Smooth muscle cell (in vitro differentiated cells): ENCODE measurements around the gene CCDC97. TPM values are rescaled to one million over a fixed set of nuclear protein-coding genes. Genes with fewer than 3 reads are reported as not detected.

Source experiments
- DNase-seq: peaks from one replicate; lab custom pipeline; 2025; ENCODE audit not compliant: unreplicated experiment; lab: John Stamatoyannopoulos, UW
- H2AFZ ChIP-seq: fragments of 200-600 bp; sonication (generic); 2 replicates; pipeline ENCODE4 v1.6.0; 2016; ENCODE audit warnings: antibody characterized with exemption, low read depth, mild to moderate bottlenecking
- H3F3A ChIP-seq: fragments of 200-600 bp; sonication (generic); 2 replicates; pipeline ENCODE4 v1.6.0; 2017; ENCODE audit warnings: antibody characterized with exemption, low read depth
- H3K27ac ChIP-seq: fragments of 200-600 bp; sonication (generic); 2 replicates; pipeline ENCODE4 v1.5.1; 2016; ENCODE audit warnings: low read depth, mild to moderate bottlenecking
- H3K27me3 ChIP-seq: fragments of 200-600 bp; sonication (generic); 2 replicates; pipeline ENCODE4 v1.6.1; 2016; ENCODE audit warnings: low read depth, mild to moderate bottlenecking
- H3K36me3 ChIP-seq: fragments of 200-600 bp; sonication (generic); 2 replicates; pipeline ENCODE4 v1.5.1; 2016; ENCODE audit warnings: low read depth
- H3K4me1 ChIP-seq: fragments of 200-600 bp; sonication (generic); 2 replicates; pipeline ENCODE4 v1.5.1; 2016; ENCODE audit warnings: low read depth
- H3K4me2 ChIP-seq: fragments of 200-600 bp; sonication (generic); 2 replicates; pipeline ENCODE4 v1.6.0; 2016; ENCODE audit warnings: mild to moderate bottlenecking
- H3K4me3 ChIP-seq: fragments of 200-600 bp; sonication (generic); 2 replicates; pipeline ENCODE4 v1.5.1; 2016; ENCODE audit warnings: mild to moderate bottlenecking
- H3K79me2 ChIP-seq: fragments of 200-600 bp; sonication (generic); 2 replicates; pipeline ENCODE4 v1.6.0; 2016; ENCODE audit warnings: low read depth, mild to moderate bottlenecking
- H3K9ac ChIP-seq: fragments of 200-600 bp; sonication (generic); 2 replicates; pipeline ENCODE4 v1.6.0; 2016; ENCODE audit warnings: low read depth
- H3K9me3 ChIP-seq: fragments of 200-600 bp; sonication (generic); replicated peaks from 2 replicates; pipeline ENCODE4 v1.5.1; 2016; ENCODE audit warnings: low read depth
- H4K20me1 ChIP-seq: fragments of 200-600 bp; sonication (generic); 2 replicates; pipeline ENCODE4 v1.6.0; 2016; ENCODE audit warnings: low read depth
- WGBS: methylation state at CpG from one replicate; pipeline ENCODE4 v1.1.7; 2016; ENCODE audit warnings: low lambda C conversion rate; 5-methylcytosine and 5-hydroxymethylcytosine counted together
- polyA plus RNA-seq: library from polyadenylated mRNA; unstranded; fragments of >200 nt; fragmentation: Nextera tagmentation; extraction: Ambion mirVana; gene quantifications from 2 replicates; pipeline ENCODE4 v1.2.1, GENCODE V29; 2016
- total RNA-seq: library from RNA; depleted of rRNA; stranded (reverse); fragments of >200 nt; gene quantifications from 2 replicates; pipeline ENCODE4 v1.2.3, GENCODE V29; 2014
- TF ChIP-seq, protein P1 (sequence below): fragments of 200-600 bp; sonication (generic); IDR thresholded peaks from 2 replicates; pipeline ENCODE4 v1.5.1; 2017; ENCODE audit warnings: borderline replicate concordance, mild to moderate bottlenecking, antibody characterized with exemption; ENCODE audit not compliant: insufficient read depth, poor library complexity, severe bottlenecking

The CCDC97 gene
- total and polyA plus RNA-seq, 2 experiments from 2014 or later: 7.5 to 18.2 TPM

GRCh38 chr19:41307954-41308449, 2.0 kb upstream of the CCDC97 start:
- DNase-seq: no peak
- TF ChIP-seq, protein P1, sequence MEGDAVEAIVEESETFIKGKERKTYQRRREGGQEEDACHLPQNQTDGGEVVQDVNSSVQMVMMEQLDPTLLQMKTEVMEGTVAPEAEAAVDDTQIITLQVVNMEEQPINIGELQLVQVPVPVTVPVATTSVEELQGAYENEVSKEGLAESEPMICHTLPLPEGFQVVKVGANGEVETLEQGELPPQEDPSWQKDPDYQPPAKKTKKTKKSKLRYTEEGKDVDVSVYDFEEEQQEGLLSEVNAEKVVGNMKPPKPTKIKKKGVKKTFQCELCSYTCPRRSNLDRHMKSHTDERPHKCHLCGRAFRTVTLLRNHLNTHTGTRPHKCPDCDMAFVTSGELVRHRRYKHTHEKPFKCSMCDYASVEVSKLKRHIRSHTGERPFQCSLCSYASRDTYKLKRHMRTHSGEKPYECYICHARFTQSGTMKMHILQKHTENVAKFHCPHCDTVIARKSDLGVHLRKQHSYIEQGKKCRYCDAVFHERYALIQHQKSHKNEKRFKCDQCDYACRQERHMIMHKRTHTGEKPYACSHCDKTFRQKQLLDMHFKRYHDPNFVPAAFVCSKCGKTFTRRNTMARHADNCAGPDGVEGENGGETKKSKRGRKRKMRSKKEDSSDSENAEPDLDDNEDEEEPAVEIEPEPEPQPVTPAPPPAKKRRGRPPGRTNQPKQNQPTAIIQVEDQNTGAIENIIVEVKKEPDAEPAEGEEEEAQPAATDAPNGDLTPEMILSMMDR: no peak
- peaks cover 17% of the 10 kb centered on the region for H3K4me1 ChIP-seq
- peaks cover 13% of the 10 kb centered on the region for H3K36me3 ChIP-seq
- no peaks in the 10 kb centered on the region for H3K9me3 ChIP-seq
- H3K79me2 ChIP-seq: peaks cover 16% of the 10 kb centered on the region
- peaks cover 4% of the 10 kb centered on the region for H4K20me1 ChIP-seq
- H3K9ac ChIP-seq: peak overlapping the region; percentile 62
- H3K27me3 ChIP-seq: no peaks in the 10 kb centered on the region
- WGBS: 78% methylated on average over 4 of the region's 4 CpGs
- no peak overlapping the region for H2AFZ ChIP-seq
- no peak overlapping the region for H3K4me3 ChIP-seq
- peak overlapping the region; percentile 89 for H3K27ac ChIP-seq
- no peak overlapping the region for H3K4me2 ChIP-seq
- H3F3A ChIP-seq: peaks cover 49% of the 10 kb centered on the region

- peaks cover 20% of the 10 kb centered on the region for H3K79me2 ChIP-seq
- H3K9ac ChIP-seq: peak overlapping the region; percentile 88
- peaks cover 13% of the 10 kb centered on the region for H3K36me3 ChIP-seq
- TF ChIP-seq, protein P1: peak; percentile 99
- peak; percentile 94 for DNase-seq
- H3K27ac ChIP-seq: peak overlapping the region; percentile 89
- peaks cover 17% of the 10 kb centered on the region for H3K4me1 ChIP-seq
- peak overlapping the region; percentile 84 for H3K4me2 ChIP-seq
- peaks cover 49% of the 10 kb centered on the region for H3F3A ChIP-seq
- peak overlapping the region; percentile 72 for H3K4me3 ChIP-seq
- peaks cover 8% of the 10 kb centered on the region for H4K20me1 ChIP-seq
- H2AFZ ChIP-seq: no peak overlapping the region
- H3K9me3 ChIP-seq: no peaks in the 10 kb centered on the region
- 39% methylated on average over 8 of the region's 8 CpGs for WGBS
- no peaks in the 10 kb centered on the region for H3K27me3 ChIP-seq
Measured at GRCh38 chr19:41308450-41309179, 1.4 kb upstream of the CCDC97 start.

GRCh38 chr19:41309180-41310032, 566 bp upstream of the CCDC97 start:
- Histone ChIP-seq H4K20me1 (peaks cover 15% of the 10 kb centered on the region), H3K79me2 (peaks cover 26% of the 10 kb centered on the region), H3K9me3 (no peaks in the 10 kb centered on the region), H2AFZ (peak overlapping the region; percentile 31), H3K36me3 (peaks cover 12% of the 10 kb centered on the region), H3K4me2 (peak overlapping the region; percentile 84), H3K27ac (peak overlapping the region; percentile 89), H3K4me3 (peak overlapping the region; percentile 72), H3K4me1 (peaks cover 17% of the 10 kb centered on the region), H3F3A (peaks cover 47% of the 10 kb centered on the region), H3K27me3 (no peaks in the 10 kb centered on the region), H3K9ac (peak overlapping the region; percentile 88)
- DNase-seq: no peak
- 41% methylated on average over 26 of the region's 26 CpGs for WGBS
- TF ChIP-seq, protein P1: no peak
